GM12872 (cell line): Measurements from ENCODE around the gene EN1.

Experiments used
- TF ChIP-seq, protein P1 (sequence below): IDR thresholded peaks from 3 replicates; pipeline ENCODE4 v1.5.1; 2011; ENCODE audit warnings: low read depth, mild to moderate bottlenecking, low read length, moderate library complexity; ENCODE audit not compliant: insufficient read depth

EN1 gene

DNA sequence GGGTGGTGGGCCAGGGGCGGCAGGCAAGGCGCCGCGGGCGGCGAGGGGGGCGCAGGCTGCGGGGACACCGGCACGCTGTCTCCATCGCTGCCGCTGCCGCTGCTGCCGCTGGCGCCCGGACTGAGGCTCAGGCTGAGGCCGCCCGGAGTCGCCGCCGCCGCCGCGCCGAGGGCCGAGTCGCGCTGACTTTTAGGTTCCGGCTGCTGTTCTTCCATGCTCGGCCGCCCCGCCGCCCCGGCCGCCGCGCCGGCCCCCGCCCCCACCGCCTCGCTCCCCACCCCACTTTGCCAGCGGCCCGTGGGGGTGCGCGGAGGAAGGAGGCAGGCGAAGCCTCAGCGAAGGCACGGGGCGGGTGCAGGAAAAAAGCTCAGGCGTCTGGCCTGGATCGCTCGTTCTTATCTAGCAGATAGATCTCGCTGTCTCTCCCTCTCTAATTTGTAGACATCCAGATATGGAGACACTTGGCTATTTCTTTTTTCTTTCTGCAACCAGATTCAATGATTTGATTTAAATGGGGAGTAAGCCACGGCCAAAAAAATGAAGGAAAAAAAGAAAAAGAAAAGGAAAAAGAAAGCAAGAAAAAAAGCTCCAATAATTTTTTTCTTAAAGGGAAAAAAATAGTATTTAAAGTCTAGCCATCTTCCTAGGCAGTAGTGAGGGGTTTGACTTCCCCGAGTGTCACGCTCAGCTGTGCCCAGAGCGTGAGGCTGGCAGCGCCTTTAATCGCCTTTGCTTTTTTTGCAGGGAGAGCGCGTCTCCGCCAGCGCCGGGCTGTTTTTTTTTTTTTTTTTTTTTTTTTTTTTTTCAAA, at the start of gene EN1:
TSS of gene EN1 (minus strand) at position 696 of the 809 bp plus-strand sequence. CDS start at position 215, 481 bp downstream.
- TF ChIP-seq, protein P1, sequence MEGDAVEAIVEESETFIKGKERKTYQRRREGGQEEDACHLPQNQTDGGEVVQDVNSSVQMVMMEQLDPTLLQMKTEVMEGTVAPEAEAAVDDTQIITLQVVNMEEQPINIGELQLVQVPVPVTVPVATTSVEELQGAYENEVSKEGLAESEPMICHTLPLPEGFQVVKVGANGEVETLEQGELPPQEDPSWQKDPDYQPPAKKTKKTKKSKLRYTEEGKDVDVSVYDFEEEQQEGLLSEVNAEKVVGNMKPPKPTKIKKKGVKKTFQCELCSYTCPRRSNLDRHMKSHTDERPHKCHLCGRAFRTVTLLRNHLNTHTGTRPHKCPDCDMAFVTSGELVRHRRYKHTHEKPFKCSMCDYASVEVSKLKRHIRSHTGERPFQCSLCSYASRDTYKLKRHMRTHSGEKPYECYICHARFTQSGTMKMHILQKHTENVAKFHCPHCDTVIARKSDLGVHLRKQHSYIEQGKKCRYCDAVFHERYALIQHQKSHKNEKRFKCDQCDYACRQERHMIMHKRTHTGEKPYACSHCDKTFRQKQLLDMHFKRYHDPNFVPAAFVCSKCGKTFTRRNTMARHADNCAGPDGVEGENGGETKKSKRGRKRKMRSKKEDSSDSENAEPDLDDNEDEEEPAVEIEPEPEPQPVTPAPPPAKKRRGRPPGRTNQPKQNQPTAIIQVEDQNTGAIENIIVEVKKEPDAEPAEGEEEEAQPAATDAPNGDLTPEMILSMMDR = no peak

DNA sequence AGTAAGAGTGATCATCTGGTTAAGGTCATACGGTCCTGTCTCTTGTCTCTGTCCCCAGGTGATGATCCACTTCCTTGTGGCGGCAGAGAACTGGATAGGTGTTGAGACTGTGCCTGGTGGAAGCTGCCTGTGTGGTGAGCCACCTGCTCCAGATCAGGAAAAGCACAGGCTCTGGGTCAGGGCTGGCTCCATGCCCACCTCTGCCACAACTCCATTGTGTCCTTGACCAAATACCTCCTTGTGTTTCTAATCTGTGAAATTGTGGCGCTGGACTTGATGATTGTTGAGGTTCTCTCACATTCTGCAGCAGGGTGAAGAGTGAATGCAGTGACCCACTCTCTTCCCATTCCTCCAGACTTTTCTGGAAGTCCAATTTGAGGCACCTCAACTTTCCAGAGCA, 45.7 kb upstream of the EN1 start:
- TF ChIP-seq, protein P1 = no peak

DNA sequence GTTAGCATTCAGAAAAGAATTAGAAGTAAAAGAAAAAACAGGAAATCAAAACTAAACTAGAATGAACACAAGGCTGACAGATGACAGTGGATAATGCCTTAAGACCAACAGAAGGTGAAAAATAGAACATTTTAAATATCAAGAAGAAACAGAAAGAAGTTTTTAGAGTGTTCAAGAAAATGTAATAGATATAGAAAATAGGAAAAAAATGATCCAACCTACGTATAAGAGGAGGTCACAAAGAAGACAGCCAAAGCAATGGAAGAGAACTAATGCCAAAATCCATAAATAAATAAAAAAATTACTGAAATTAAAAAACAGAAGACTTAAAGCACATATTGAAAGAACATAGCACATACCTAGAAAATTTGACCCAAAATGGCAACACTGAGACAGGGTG, 42.5 kb upstream of the EN1 start:
- TF ChIP-seq, protein P1 = no peak

DNA sequence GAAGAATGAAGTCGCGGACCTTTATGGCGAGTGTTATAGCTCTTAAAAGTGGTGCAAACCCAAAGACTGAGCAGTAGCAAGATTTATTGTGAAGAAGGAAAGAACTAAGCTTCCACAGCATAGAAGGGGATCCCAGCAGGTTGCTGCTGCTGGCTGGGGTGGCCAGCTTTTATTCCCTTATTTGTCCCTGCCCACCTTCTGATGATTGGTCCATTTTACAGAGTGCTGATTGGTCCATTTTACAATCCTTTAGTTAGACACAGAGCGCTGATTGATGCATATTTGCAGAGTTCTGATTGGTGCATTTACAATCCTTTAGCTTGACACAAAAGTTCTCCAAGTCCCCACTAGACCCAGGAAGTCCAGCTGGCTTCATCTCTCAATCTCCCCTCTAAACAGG, 36.3 kb upstream of the EN1 start:
- TF ChIP-seq, protein P1 = no peak

DNA sequence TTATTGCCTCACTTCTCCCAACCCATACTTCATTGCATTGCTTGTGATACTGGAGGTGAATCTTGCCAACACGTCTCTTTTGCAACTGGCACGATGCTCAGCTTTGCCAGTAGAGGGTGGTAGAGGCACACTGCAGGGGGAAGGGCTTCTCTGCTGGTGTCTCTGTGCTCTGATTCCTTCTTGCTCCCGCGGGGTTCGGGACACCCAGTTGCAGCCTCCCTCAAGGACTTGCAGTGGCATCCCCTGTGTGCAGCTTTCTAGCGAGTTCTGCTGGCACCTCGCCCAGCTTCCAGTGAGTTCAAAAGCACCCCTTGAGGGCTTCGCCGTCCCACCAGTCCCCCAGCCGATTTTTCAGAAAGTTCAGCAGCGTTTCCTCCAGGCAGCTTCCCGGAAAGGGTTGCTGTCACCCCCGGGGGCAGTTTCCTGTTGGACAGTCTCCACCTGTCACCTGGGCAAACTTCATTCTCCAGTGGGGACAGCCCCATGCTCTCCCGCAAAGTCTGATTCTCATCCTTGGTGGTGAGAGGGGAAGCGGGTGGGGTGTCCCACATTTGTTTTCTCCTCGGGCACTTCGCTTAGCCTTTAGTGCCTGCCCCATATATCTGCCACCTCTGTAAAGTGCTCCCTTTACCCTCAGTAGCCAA, 35.4 kb upstream of the EN1 start:
- TF ChIP-seq, protein P1 = peak; percentile 100

DNA sequence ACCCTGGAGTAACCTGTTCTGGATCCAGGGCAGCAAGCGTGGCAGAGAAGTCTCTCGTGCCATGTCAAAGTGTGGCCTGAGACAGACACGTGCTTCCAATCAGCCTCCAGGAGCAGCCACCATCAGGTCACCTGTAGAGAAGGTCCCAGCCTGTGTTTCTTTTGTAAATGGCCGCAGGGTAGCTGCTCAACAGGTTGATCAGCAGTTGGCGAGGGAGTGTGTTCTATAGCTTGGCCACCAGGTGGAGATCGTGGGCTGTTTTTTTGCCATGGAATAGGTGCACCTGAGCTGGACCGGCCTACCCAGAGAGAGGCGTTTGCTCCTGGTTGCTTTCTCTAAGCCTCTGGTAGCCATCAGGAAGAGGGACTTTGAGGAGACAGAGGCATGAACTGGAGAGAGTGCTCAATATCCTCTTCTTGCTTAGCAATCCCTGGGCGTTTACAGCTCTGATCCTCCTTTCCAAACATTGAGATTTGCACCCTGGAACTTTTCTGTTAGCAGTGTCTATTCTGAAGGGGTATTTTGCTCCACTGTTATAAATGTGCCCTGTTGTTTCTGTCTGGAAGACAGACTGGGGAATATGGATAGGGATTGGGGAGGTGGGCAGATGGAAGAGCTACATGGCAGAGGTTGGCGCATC, 34.2 kb upstream of the EN1 start:
- TF ChIP-seq, protein P1 = peak; percentile 90

DNA sequence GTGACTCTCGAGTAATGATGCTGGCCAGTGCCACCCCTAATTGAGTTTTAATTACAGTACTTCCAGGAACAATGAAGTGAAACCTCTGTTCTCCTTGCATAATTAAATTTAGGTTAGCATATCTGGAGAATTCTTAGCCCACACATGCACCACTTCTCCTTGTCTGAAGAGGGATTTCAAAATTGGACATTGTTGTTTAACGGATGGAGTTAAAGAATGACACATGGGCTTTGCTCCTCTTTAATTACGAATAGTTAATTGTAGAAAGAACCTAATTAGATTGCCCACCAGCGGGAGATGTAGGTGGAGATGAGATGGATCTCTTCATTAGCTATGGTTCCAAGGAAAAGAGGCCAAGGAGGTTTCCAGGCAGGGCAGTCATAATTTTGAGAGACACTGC, 33.1 kb upstream of the EN1 start:
- TF ChIP-seq, protein P1 = no peak
